ENCODE data around the gene DACT2.

- TF ChIP-seq POLR2A (IDR thresholded peaks at IDR 0.05), result no peak
- no peak for TF ChIP-seq CTCF (IDR thresholded peaks at IDR 0.05 in 8 of 11, conservative IDR thresholded peaks at IDR 0.05 in 3 of 11)
Observed at GRCh38 chr6:168348186-168348585, 28.6 kb upstream of the DACT2 start.

All from spleen (tissue), 7 donors.